GM12891 (cell line): ENCODE measurements around the gene ZFP69. TPM values are rescaled to one million over a fixed set of nuclear protein-coding genes. Genes with fewer than 3 reads are reported as not detected.

ENCODE experiments used
- DNase-seq: peaks from one replicate; pipeline ENCODE4 v3.0.0; 2011; ENCODE audit warnings: low spot score; ENCODE audit not compliant: insufficient read length
- FAIRE-seq: peaks from 2 replicates; lab custom pipeline; 2011; peaks lifted over from hg19 to GRCh38; lab: Jason Lieb, UNC
- PAX5 ChIP-seq: IDR thresholded peaks from 2 replicates; pipeline ENCODE4 v1.6.1; 2011; ENCODE audit warnings: low read length, moderate library complexity, mild to moderate bottlenecking; ENCODE audit not compliant: insufficient read depth, severe bottlenecking
- POLR2A ChIP-seq: IDR thresholded peaks from 2 replicates; pipeline ENCODE4 v1.6.1; 2011; ENCODE audit warnings: low read depth, low read length, control low read depth
- POLR2AphosphoS5 ChIP-seq: IDR thresholded peaks from 2 replicates; pipeline ENCODE4 v1.6.1; 2011; ENCODE audit warnings: low read depth, low read length, control low read depth
- POU2F2 ChIP-seq: IDR thresholded peaks from 2 replicates; pipeline ENCODE4 v1.6.1; 2011; ENCODE audit warnings: low read depth, mild to moderate bottlenecking, control low read depth, low read length, moderate library complexity
- SPI1 ChIP-seq: IDR thresholded peaks from 2 replicates; pipeline ENCODE4 v1.6.1; 2011; ENCODE audit warnings: low read depth, low read length, control low read depth
- TAF1 ChIP-seq: IDR thresholded peaks from 2 replicates; pipeline ENCODE4 v1.6.1; 2011; ENCODE audit warnings: low read depth, low read length, control low read depth
- polyA plus RNA-seq: library from polyadenylated mRNA; unstranded; fragments of >200 nt; gene quantifications from one replicate; pipeline ENCODE4 v1.2.1, GENCODE V29; 2012; ENCODE audit warnings: low read depth, missing spikeins, inconsistent platforms; ENCODE audit not compliant: missing spikeins

The ZFP69 gene
- 2.2 TPM for polyA plus RNA-seq

DNA sequence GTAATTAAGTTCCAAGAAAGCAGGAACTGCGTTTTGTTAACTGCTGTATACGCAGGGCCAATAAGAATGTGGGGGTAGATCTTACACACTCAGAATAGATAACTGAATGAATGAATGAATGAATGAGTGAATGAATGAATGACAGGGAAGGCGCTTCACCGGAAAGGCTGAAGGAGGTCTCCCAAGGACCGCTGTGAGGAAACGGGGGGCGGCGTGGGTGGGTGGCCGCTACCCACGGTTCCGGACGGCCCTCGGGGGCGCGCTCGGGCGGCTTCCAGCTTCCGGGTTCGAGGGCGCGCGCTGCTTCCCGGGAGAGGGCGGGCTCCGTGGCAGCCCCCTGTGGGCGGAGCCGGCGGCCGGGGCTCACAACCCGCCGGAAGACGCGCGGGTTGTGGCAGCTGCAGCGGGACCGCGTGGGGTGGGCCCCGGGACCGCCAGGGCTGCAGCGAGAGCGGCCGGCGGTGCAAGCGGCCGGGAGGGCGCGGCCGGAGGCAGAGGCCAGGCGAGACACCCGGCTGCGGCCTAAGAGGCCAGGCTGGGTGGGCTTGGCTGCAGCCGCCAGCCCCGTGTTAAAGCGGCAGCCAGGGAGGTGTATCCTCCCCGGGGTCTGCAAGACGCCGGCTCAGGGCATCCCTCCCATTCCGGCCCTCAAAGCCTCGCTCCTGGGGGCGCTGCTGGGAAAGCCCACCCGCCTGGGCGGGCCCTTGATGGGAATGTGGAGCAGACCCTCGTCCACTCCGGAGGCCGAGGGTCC is at the start of gene ZFP69:
TSS of gene ZFP69 (plus strand) at position 367 of the 754 bp plus-strand sequence. CDS start 2,072 bp downstream, outside the sequence.
- TF ChIP-seq TAF1, result no peak
- no peak for TF ChIP-seq SPI1
- TF ChIP-seq POU2F2, result no peak
- TF ChIP-seq POLR2AphosphoS5, result no peak
- no peak for TF ChIP-seq PAX5
- no peak for TF ChIP-seq POLR2A
- peak; percentile 92 for FAIRE-seq
- peak; percentile 80 for DNase-seq

DNA sequence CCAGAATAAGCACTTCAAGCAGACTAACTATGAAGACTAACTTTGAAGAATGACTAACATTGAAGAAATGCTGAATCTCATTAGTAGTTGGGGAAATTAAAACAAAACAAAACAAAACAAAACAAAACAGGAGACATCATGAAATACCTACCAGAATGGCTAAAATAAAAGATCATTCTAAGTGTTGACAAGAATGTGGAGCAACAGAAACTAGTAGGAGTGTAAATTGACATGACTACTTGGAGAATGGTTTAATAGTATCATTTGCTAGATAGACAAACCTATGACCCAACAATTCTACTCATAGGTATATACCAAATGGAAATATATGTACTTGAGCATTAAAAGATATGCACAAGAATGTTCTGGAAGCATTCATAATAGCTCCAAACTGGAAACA is 45.7 kb upstream of the ZFP69 start:
- TF ChIP-seq PAX5 (no peak), POU2F2 (no peak), SPI1 (no peak), TAF1 (no peak), POLR2A (no peak), POLR2AphosphoS5 (no peak)
- DNase-seq (no peak), FAIRE-seq (no peak)

DNA sequence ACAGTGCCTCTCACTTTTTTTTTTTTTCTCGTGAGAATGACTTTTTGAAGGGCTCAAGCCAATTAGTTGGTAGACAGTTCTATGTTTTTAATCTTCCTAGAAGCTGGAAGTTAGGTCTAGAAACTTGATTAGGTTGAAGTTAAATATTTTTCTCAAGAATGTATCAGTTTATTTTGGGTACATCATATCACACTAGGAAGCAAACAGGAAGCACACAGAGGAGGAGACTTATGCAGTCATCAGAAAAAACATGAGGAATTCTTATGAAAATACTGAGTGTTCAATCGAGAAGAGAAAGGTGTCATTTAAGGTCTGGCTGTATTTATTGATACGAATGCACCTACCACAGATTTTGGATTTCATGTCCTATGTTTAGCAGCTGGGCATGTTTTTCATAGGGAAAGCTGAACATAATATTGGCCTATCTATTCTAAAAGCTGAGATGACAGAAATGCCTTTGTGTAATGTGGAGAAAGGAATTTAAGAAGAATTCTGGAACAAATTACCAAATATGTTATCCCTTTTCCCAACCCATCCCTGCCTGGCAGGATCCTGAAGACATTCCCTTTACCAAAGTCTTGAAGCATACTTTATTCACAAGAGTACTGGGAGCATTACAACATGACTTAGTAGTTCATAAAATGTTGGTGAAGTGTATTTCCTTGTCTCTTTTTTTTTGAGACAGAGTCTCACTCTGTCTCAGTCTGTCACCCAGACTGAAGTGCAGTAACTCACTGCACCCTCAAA is 44.3 kb upstream of the ZFP69 start:
- FAIRE-seq (no peak), DNase-seq (no peak)
- no peak for TF ChIP-seq SPI1
- TF ChIP-seq PAX5, result no peak
- no peak for TF ChIP-seq TAF1
- no peak for TF ChIP-seq POLR2AphosphoS5
- TF ChIP-seq POU2F2, result no peak
- no peak for TF ChIP-seq POLR2A

DNA sequence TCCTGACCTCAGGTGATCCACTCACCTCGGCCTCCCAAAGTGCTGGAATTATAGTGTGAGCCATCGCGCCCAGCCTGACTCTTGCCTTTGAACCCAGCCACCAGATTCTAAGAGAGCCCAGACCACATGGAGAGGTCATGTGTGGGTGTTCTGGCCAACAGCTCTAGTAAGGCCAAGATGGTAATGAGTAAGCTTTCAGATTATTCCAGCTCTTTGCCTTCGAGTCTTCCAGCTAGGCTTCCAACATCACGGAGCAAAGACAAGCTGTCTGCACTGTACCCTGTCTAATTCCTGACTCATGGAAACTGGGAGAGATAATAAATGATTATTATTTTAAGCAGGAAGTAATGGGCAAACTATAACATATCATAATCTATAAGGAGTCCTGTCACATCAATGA is 41.6 kb upstream of the ZFP69 start:
- TF ChIP-seq POLR2AphosphoS5 (no peak), SPI1 (no peak)
- FAIRE-seq (no peak), DNase-seq (no peak)

DNA sequence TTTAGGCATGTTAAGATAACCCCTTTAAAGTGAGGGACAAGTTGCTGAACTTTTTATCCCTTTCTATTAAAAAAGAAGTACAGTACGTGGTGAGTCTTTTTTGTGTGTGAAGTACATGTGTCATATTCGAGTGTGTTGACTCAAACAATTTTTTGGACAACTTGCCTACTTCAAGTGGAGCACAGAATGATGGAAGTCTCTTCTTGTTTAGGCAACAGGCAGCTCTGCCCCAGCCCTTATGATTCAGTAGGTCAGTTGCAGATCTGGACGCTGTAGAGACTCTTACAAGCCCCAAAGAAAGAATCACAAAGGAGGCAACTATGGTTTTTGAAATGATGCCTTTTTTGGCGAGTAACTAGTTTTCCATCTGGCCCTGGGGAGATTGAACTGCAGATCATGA is 41.2 kb upstream of the ZFP69 start:
- FAIRE-seq, result no peak
- TF ChIP-seq POLR2AphosphoS5 (no peak), POLR2A (no peak), SPI1 (no peak), PAX5 (no peak), TAF1 (no peak), POU2F2 (no peak)
- no peak for DNase-seq

DNA sequence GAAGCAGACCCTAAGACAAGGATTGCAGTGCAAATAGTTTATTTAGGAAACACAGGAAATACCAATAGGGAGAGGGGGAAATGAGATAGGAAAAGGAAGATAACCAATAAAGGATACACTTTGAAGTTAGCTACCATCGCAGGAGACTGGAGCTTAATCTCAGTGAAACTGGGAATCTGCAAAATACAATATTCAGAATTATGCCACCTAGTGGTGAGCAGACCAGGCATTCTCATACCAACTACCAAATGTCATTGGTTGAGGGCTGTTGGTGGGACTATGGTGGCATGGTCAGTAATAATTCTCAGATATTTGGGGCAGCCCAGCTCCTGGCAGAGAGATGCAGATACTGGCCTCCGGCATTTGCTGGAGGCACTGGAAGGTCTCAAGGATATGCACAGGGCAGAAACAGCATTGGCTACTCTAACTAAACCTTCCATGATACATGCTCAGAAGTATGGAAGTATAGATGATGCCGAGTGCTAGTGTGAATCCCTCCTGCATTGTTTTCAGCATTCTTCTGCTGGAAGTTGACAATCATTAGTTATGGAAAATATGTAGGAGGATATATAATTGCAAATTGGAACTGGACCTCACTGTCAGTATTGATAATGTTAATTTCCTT is 38.6 kb upstream of the ZFP69 start:
- no peak for TF ChIP-seq PAX5
- no peak for TF ChIP-seq POU2F2
- no peak for TF ChIP-seq SPI1
- no peak for TF ChIP-seq POLR2AphosphoS5
- no peak for TF ChIP-seq POLR2A
- no peak for TF ChIP-seq TAF1
- peak; percentile 16 for FAIRE-seq
- DNase-seq, result no peak

DNA sequence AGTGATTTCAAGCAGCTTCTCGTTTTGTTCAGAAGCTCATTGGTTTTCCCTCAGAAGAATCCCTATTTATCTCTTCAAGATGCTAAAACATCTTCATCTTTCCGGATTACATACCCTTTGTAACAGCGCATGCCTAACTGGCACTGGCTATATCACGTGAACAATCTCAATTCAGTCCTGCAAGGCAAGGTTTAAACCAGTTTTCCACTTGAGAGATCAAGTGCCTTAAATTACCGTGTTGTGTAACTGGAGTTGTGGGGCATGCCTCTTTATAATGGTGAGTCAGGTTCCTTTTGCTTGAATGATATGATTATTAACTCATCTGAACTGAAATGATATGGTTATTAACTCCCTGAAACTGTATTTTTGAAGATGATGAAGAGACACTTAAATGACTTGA is 37.8 kb upstream of the ZFP69 start:
- FAIRE-seq, result no peak
- DNase-seq, result no peak
- no peak for TF ChIP-seq POLR2AphosphoS5
- TF ChIP-seq SPI1, result no peak
- no peak for TF ChIP-seq TAF1
- TF ChIP-seq POU2F2, result no peak
- no peak for TF ChIP-seq PAX5
- TF ChIP-seq POLR2A, result no peak

DNA sequence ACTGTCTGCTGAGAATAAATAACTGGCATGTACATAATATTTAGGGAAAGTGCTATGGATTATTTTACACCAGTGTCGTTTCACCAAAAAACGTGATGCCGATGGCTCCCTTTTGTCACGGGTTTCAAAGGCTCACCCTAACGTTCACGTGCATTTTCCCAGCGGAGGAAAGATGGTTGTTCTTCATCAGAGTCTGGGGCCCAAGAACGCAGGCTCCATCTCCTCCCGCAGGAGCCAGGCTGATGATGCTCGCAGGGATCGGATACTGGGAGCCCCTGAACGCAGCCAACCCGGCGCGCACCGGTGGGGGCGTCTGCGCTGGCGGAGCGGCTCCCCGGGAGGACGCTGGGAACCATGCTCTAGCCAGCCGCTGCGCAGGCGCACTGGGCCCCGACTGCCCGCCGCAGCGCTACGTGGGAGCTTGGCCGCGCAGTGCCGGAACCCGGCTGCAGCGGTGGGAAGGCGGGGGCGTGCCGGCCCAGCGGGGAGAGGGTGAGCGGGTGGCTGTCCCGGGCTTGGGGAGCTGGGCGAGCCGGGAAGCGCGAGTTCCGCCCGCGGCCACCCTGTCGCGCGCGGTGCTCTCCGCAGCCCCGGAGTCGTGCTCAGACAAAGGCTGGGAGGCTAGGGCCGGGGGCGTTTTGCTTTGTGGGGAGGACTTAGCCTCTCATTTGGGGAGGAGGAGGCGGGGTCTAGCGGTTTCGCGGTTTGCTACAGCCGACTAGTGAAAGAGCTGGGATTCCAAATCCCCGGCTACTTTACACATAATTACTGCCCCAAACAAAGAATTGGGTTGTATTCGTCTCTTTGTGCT is 27.2 kb upstream of the ZFP69 start, which contains the start of gene ZFP69B:
TSS of gene ZFP69B (plus strand) at position 793 of the 811 bp plus-strand sequence. CDS start 486 bp downstream, outside the sequence.
- FAIRE-seq, result peak; percentile 93

More for the DNA sequence above, 27.2 kb upstream of the ZFP69 start, which contains the start of gene ZFP69B:
- DNase-seq, result peak; percentile 93
- peak; percentile 79 for TF ChIP-seq POLR2A
- TF ChIP-seq SPI1, result peak; percentile 20; the same call in 1 of the 2 replicates
- peak; percentile 63; the same call in 1 of the 2 replicates for TF ChIP-seq POLR2AphosphoS5
- TF ChIP-seq TAF1, result peak; percentile 8; the same call in 1 of the 2 replicates
- no peak for TF ChIP-seq POU2F2
- no peak for TF ChIP-seq PAX5
